Measurements from ENCODE around the gene LSAMP. TPM values are rescaled to one million over a fixed set of nuclear protein-coding genes. Genes with fewer than 3 reads are reported as not detected.

LSAMP gene
- total RNA-seq, 2 donors from 2014 or later, result 1.9 to 5.4 TPM

GRCh38 chr3:115982108-115982507, 463.2 kb downstream of the LSAMP start:
- ATAC-seq (ENCODE audit: insufficient number of reproducible peaks, low FRiP score, low read depth), result no peak
- Histone ChIP-seq H3K4me3 (no peak overlapping the region), H3K36me3 (no peaks in the 10 kb centered on the region), H3K9me3 (no peaks in the 10 kb centered on the region), H3K27me3 (replicated peaks; ENCODE audit: insufficient read depth) (no peaks in the 10 kb centered on the region), H3K27ac (no peak overlapping the region), H3K4me1 (ENCODE audit: control insufficient read depth in 1 of 2, low read depth in 2 of 2) (no peaks in the 10 kb centered on the region)
- DNase-seq (ENCODE audit: low spot score), result no peak
- TF ChIP-seq CTCF (IDR thresholded peaks at IDR 0.05), result no peak

- ATAC-seq (ENCODE audit: insufficient number of reproducible peaks, low FRiP score, low read depth) (no peak), DNase-seq (ENCODE audit: low spot score) (no peak)
- TF ChIP-seq CTCF (IDR thresholded peaks at IDR 0.05), result no peak
- H3K4me1 ChIP-seq (ENCODE audit: control insufficient read depth in 1 of 2, low read depth in 2 of 2), result no peaks in the 10 kb centered on the region
- no peaks in the 10 kb centered on the region for H3K27me3 ChIP-seq (replicated peaks; ENCODE audit: insufficient read depth)
- H3K27ac ChIP-seq, result no peak overlapping the region
- no peaks in the 10 kb centered on the region for H3K9me3 ChIP-seq
- no peaks in the 10 kb centered on the region for H3K36me3 ChIP-seq
- H3K4me3 ChIP-seq, result no peak overlapping the region
Observed at GRCh38 chr3:115980709-115981108, 464.6 kb downstream of the LSAMP start.

- no peak for DNase-seq (ENCODE audit: low spot score)
- no peak for TF ChIP-seq CTCF (IDR thresholded peaks at IDR 0.05)
- ATAC-seq (ENCODE audit: insufficient number of reproducible peaks, low FRiP score, low read depth), result no peak
- Histone ChIP-seq H3K27me3 (replicated peaks; ENCODE audit: insufficient read depth) (no peaks in the 10 kb centered on the region), H3K4me3 (no peak overlapping the region), H3K9me3 (no peaks in the 10 kb centered on the region), H3K4me1 (ENCODE audit: control insufficient read depth in 1 of 2, low read depth in 2 of 2) (no peaks in the 10 kb centered on the region), H3K36me3 (no peaks in the 10 kb centered on the region), H3K27ac (no peak overlapping the region)
Observed at GRCh38 chr3:115977866-115978265, 467.4 kb downstream of the LSAMP start.

GRCh38 chr3:115975796-115976195, 469.5 kb downstream of the LSAMP start:
- Histone ChIP-seq H3K9me3 (no peaks in the 10 kb centered on the region), H3K27ac (no peak overlapping the region), H3K36me3 (no peaks in the 10 kb centered on the region), H3K27me3 (replicated peaks; ENCODE audit: insufficient read depth) (no peaks in the 10 kb centered on the region), H3K4me3 (no peak overlapping the region), H3K4me1 (ENCODE audit: control insufficient read depth in 1 of 2, low read depth in 2 of 2) (no peaks in the 10 kb centered on the region)
- ATAC-seq (ENCODE audit: insufficient number of reproducible peaks, low FRiP score, low read depth) (no peak), DNase-seq (ENCODE audit: low spot score) (no peak)
- no peak for TF ChIP-seq CTCF (IDR thresholded peaks at IDR 0.05)

DNA sequence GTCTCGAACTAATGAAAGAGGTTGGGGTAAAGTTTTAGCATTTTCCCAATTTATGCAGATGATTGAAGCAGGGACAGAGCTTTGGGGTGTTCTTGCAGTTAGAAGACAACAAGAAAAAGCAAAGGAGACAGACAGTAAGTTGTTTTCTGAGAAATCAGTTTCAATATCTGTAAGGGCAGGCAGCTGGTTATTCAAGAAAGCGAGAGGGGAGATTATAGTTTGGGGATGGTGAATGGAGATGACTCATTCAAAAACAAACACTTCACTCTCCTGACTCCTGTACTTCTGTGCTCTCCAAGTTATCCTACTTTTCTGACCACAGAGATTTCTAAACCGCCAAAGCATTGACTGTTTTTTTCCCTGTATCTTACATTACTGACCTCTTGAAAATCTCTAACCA, 469.9 kb downstream of the LSAMP start:
- ATAC-seq (ENCODE audit: insufficient number of reproducible peaks, low FRiP score, low read depth), result no peak
- Histone ChIP-seq H3K9me3 (no peaks in the 10 kb centered on the region), H3K36me3 (no peaks in the 10 kb centered on the region), H3K4me3 (no peak overlapping the region), H3K4me1 (ENCODE audit: control insufficient read depth in 1 of 2, low read depth in 2 of 2) (no peaks in the 10 kb centered on the region), H3K27me3 (replicated peaks; ENCODE audit: insufficient read depth) (no peaks in the 10 kb centered on the region), H3K27ac (no peak overlapping the region)
- no peak for TF ChIP-seq CTCF (IDR thresholded peaks at IDR 0.05)
- no peak for DNase-seq (ENCODE audit: low spot score)
